NCI-H2107 treated with DMSO at 0.1 percent for 48 hours (cell line): ENCODE data around the gene PAK4.

Source experiments
- DNase-seq: peaks from one replicate; lab custom pipeline; 2025; ENCODE audit not compliant: unreplicated experiment; lab: John Stamatoyannopoulos, UW

Gene PAK4

DNA sequence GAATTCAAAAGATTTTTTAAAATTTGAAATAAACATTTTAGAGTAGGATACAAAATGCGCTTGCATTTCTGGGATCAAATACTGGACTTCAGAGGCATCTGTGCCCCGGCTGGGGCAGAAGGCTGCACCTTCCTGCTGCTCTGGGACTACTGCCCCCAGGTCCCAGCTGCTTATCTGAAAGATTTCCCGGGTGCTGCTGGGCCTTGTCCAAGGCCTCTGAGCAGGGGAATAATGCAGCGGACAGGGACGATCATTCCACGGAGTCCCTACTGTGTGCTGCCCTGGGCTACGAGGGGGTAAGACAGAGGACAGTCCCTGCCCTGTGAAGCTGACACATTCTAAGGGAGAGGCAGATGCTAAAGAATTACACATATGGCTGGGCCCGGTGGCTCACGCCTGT lies 38.0 kb downstream of the PAK4 start:
- no peak for DNase-seq

DNA sequence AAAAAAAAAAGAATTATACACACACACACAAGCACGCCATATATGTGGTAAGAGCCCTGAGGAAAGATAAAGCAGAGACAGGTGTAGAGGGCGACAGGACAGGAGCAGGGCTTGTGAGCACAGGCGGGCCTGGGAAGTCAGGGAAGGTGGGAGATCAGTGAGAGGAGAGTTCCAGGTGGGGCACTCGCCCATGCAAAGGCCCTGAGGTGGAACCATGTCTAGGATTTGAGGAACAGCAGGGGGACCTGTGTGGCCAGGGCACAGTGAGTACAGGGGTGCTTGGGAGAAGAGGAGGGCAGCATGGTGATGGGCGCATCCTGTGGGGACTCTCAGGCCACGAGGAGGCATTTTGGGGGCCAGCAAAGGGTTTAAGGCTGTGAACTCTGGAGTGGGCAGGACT lies 38.7 kb downstream of the PAK4 start:
- DNase-seq = no peak

GRCh38 chr19:39165857-39166256 lies 40.3 kb downstream of the PAK4 start:
- DNase-seq = no peak

GRCh38 chr19:39166571-39167391 lies 41.2 kb downstream of the PAK4 start:
- no peak for DNase-seq

DNA sequence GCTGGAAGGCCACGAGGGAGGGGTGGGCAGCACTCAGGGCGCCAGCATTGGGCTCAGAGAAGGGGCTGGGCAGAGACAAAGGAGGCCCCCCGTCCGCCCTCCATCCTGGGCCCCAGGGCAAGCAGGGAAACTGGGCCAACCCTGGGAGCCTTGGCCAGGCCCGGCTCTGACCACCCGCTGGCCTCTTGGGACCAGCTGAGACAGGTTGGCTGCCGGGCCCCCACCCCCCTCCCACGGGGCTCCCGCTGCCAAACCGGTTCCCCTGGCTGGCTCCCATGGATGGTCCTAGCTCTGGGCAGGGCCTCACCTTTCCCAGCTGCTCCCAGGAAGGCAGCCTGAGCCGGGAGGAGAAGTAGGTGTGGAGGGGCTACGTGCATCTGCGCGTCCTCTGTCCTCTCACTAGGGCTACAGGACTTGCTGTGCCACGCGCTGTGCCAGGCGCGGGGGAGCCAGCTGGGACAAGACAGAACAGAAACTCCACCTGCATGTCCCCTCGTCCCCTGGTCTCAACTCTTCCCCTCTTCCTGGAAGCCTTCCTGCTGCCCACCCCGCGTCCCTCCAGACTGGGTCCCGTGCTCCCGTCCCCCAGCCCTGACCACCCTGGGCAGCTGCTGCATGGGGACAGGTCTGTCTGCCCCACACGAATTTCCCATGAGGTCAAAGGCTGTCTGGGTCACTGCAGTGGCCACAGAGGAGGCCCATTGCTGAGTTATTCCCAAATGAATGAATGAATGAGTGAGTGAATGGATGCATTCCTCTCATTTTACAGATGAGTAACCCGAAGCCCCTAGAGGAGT lies 42.1 kb downstream of the PAK4 start:
- no peak for DNase-seq

GRCh38 chr19:39168258-39169142 lies 42.9 kb downstream of the PAK4 start:
- no peak for DNase-seq

- DNase-seq = no peak
Observed at GRCh38 chr19:39169143-39169810, 43.7 kb downstream of the PAK4 start.

- no peak for DNase-seq
Observed at GRCh38 chr19:39170386-39171231, 45.0 kb downstream of the PAK4 start.

DNA sequence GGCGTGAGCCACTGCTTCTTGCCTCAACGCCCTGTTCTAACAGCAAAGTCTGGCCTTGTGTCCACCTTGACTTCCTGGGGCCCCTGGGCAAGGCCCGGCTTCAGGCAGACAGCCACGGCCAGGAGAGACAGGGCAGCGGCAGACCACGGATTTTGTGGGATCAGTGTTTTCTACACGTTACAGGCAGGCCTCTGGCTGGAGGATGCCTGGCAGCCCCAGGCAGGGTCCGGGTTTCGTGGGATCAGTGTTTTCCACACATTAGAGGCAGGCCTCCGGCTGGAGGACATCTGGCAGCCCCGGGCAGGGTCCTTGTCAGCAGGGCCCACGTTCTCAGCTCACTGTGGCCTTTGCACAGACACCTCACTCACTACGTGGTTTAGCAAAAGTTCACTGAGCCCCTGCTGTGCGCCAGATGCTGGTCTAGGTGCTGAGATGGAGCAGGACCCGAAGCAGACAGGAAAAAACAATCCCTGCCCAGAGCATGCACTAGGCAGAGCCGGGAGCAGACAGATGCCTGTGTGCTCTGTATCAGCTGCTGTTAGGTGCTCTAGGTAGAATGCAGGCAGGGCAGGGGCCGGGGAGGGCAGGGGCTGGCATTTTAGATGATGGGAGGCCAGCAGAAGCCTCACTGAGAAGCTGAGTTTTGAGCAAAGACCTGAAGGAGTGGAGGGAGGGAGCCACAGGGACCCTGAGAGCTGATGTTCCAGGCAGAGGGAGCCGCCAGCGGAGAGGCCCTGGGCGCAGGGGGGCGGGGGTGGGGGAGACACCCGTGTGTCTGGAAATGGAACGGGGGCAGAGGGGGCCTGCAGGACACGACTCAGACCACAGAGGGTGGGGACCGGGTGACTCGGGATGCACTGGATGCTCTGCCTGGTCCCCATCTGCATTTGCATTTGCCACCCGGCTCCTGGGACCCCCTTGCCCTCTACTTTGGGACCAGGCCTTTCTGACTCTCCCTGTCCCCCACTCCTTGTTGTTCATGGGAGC lies 46.2 kb downstream of the PAK4 start:
- no peak for DNase-seq

- DNase-seq = no peak
Observed at GRCh38 chr19:39172700-39173501, 47.3 kb downstream of the PAK4 start.

DNA sequence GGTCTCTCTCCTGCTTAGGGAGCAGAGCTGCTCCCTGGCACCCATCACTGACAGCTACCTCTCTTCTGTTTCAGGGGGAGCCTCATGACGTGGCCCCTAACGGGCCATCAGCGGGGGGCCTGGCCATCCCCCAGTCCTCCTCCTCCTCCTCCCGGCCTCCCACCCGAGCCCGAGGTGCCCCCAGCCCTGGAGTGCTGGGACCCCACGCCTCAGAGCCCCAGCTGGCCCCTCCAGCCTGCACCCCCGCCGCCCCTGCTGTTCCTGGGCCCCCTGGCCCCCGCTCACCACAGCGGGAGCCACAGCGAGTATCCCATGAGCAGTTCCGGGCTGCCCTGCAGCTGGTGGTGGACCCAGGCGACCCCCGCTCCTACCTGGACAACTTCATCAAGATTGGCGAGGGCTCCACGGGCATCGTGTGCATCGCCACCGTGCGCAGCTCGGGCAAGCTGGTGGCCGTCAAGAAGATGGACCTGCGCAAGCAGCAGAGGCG lies 48.0 kb downstream of the PAK4 start:
- no peak for DNase-seq

- DNase-seq = no peak
Observed at GRCh38 chr19:39174142-39174541, 48.6 kb downstream of the PAK4 start.

DNA sequence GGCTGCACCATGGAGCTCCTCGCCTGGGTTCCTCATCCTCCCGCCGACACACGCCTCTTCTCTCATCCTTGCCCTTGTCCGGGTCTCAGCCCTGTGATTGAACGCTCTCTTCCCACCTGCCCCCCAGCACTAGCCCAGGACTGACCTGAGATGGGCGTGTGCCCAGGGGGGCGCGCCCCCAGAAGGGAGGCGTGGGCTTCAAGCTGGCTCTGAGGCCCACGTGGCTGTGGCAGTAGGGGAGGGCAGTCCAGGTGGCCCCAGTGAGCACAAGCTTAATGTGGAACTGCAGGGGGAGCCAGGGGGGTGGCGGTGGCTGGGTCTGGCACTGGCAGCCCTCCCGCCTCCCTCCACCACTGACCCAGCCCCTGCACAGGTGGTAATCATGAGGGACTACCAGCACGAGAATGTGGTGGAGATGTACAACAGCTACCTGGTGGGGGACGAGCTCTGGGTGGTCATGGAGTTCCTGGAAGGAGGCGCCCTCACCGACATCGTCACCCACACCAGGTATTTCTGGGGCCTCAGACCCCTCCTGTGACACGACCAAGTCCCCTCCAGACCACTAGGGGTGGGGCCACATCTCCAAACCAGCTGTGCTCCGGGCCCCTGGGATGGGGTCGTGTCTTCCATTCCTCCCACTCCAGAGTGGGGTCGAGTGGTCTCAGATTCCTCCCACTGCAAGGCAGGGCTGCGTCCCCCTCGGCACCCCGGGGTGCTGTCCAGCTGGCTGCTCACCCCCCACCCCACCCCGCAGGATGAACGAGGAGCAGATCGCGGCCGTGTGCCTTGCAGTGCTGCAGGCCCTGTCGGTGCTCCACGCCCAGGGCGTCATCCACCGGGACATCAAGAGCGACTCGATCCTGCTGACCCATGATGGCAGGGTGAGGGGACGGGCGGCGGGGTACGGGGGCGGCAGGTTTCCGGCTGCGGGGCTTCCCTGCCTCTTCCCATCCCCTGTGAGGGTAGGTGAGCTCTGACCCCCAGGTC lies 49.3 kb downstream of the PAK4 start:
- no peak for DNase-seq

DNA sequence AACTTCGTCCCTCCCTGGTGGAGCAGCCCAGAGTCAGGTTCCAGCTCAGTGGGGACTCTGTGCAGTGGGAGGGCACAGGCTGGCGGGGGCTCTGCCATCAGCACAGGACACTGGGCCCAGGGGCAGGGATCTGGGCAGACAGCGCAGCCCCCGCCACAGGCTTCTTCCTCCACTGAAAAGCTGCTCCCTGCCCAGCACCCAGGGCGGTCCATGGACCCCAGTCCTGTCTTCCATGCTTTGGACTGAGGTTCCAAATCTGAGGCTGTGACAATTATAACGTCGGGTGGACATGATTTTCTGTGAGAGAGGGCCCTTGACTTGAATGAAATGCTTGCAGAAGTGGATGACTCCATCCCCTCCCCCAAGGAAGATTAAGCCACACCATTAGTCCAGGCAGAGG lies 50.0 kb downstream of the PAK4 start:
- DNase-seq = no peak

- DNase-seq = no peak
Observed at GRCh38 chr19:39177110-39177699, 51.6 kb downstream of the PAK4 start.

- DNase-seq = no peak
Observed at GRCh38 chr19:39177736-39178135, 52.1 kb downstream of the PAK4 start.
